ENCODE results near the gene SWT1. TPM values are rescaled to one million over a fixed set of nuclear protein-coding genes. Genes with fewer than 3 reads are reported as not detected.

Gene SWT1
- total and polyA plus RNA-seq, 3 experiments from 2014 or later, result 2.3 to 2.7 (median 2.7) TPM

DNA sequence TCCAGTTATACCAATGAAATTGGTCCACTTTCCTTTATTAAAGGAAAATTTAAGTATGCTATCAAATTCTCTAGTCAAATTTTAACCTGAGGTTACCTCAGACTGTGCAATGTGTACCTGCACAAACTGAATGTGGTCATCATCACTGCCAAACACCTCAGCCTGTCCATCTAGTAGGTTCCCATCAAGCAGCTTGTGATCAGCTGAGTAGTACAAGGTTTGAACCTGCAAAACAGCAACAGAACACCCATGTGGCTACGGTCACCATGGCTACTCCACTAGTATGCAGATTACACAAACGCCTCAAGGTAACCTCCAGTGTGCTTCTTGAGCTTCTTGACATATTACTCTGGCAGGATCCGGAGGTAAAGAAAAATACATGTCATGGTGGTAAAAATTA, 148.5 kb downstream of the SWT1 start:
- H3K9me3 ChIP-seq (ENCODE audit: low read length), result no peaks in the 10 kb centered on the region
- Mint-ChIP-seq H3K4me1 (peaks cover 15 to 23% (median 16%) of the 10 kb centered on the region in 3 donors), H3K27ac (peak overlapping the region in 4 of 8 donors; percentile 35 to 66 (median 61)), H3K27me3 (no peaks in the 10 kb centered on the region), H3K4me3 (peak overlapping the region in 1 of 7 donors; percentile 15), H3K9me3 (no peaks in the 10 kb centered on the region), H3K36me3 (peaks cover 23 to 90% (median 36%) of the 10 kb centered on the region in 3 donors)
- no peak for DNase-seq
- H3K36me3 ChIP-seq (ENCODE audit: insufficient read depth, low read length), result peaks cover 79% of the 10 kb centered on the region
- ChIA-PET CTCF (interaction anchor here (0.9 to 2.2 kb wide), 4 partner anchors 11 to 365 kb away, joined by 3 to 6 read pairs (median 3); no protein-coding TSS in a partner anchor), POLR2A (interaction anchor here (1.1 kb wide), 1 partner anchor 12 kb away, joined by 3 read pairs; the partner anchor contains the start of gene IVNS1ABP)
- no peaks in the 10 kb centered on the region for H3K27me3 ChIP-seq (ENCODE audit: insufficient read depth, low read length, poor library complexity, severe bottlenecking)
- no peaks in the 10 kb centered on the region for H3K4me1 ChIP-seq (ENCODE audit: insufficient read depth, low read length)
- H3K27ac ChIP-seq (ENCODE audit: low read depth, low read length), result no peak overlapping the region
- no peak overlapping the region for H3K4me3 ChIP-seq (ENCODE audit: low read length)

DNA sequence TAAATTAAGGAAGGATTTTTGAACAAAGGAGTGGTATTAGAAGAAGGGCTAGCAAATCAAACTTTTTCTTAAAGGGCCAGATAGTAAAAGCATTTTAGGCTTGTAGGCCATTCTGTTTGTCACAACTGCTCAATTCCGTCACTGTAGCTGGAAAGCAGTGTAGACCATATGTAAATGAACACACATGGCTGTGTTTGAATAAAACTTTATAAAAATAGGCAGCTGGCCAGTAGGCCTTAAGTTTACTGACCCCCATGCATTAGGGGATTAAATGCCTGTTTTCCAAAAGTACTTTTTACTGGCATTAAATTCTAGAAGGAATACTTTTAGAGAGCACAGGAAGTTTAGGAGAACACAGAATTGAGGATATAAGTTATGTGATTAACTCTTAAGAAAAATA, 151.2 kb downstream of the SWT1 start:
- POLR2A ChIA-PET, result no interaction called here
- peaks cover 20 to 80% (median 35%) of the 10 kb centered on the region in 3 donors for H3K36me3 Mint-ChIP-seq

DNA sequence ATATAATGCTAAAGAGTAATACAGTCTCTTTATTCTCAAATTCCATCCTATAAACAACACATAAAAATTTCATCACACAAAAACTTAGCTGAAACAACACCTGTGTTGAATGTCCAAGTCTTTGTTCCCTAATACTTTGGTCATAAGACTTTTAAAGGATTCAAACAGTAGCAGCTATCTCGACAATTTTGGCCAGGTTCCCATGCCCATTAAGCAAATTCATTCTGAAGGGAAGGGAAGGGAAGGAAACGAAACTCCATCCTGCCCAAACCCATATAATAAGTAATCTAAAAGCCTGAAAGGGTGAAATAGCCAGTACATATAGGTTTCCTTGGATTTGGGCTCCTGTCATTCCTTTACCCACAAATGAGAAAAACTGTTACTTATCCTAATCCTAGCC, 152.6 kb downstream of the SWT1 start:
- no peak overlapping the region for H3K27ac ChIP-seq (ENCODE audit: low read depth, low read length)
- no peak for DNase-seq
- H3K4me1 ChIP-seq (ENCODE audit: insufficient read depth, low read length), result peaks cover 31% of the 10 kb centered on the region
- Mint-ChIP-seq H3K4me3 (no peak overlapping the region), H3K36me3 (peaks cover 19 to 68% (median 27%) of the 10 kb centered on the region in 3 donors), H3K27me3 (no peaks in the 10 kb centered on the region), H3K27ac (no peak overlapping the region), H3K9me3 (no peaks in the 10 kb centered on the region), H3K4me1 (peaks cover 49 to 59% (median 50%) of the 10 kb centered on the region in 3 donors)
- CTCF ChIA-PET, result interaction anchor here (1.3 kb wide), 1 partner anchor 286 kb away, joined by 4 read pairs; no protein-coding TSS in a partner anchor
- no peaks in the 10 kb centered on the region for H3K27me3 ChIP-seq (ENCODE audit: insufficient read depth, low read length, poor library complexity, severe bottlenecking)
- POLR2A ChIA-PET, result no interaction called here
- no peaks in the 10 kb centered on the region for H3K9me3 ChIP-seq (ENCODE audit: low read length)
- peaks cover 52% of the 10 kb centered on the region for H3K36me3 ChIP-seq (ENCODE audit: insufficient read depth, low read length)
- no peak overlapping the region for H3K4me3 ChIP-seq (ENCODE audit: low read length)

More for the DNA sequence above, 151.2 kb downstream of the SWT1 start:
- Mint-ChIP-seq H3K27ac (peak overlapping the region in 1 of 8 donors; percentile 16), H3K4me1 (peaks cover 39 to 46% (median 41%) of the 10 kb centered on the region in 3 donors), H3K9me3 (no peaks in the 10 kb centered on the region), H3K27me3 (no peaks in the 10 kb centered on the region), H3K4me3 (peak overlapping the region in 1 of 7 donors; percentile 65)
- peaks cover 63% of the 10 kb centered on the region for H3K36me3 ChIP-seq (ENCODE audit: insufficient read depth, low read length)
- no peak for DNase-seq
- peaks cover 16% of the 10 kb centered on the region for H3K4me1 ChIP-seq (ENCODE audit: insufficient read depth, low read length)
- no peaks in the 10 kb centered on the region for H3K27me3 ChIP-seq (ENCODE audit: insufficient read depth, low read length, poor library complexity, severe bottlenecking)
- no peaks in the 10 kb centered on the region for H3K9me3 ChIP-seq (ENCODE audit: low read length)
- no peak overlapping the region for H3K4me3 ChIP-seq (ENCODE audit: low read length)
- H3K27ac ChIP-seq (ENCODE audit: low read depth, low read length), result no peak overlapping the region
- CTCF ChIA-PET, result no interaction called here

DNA sequence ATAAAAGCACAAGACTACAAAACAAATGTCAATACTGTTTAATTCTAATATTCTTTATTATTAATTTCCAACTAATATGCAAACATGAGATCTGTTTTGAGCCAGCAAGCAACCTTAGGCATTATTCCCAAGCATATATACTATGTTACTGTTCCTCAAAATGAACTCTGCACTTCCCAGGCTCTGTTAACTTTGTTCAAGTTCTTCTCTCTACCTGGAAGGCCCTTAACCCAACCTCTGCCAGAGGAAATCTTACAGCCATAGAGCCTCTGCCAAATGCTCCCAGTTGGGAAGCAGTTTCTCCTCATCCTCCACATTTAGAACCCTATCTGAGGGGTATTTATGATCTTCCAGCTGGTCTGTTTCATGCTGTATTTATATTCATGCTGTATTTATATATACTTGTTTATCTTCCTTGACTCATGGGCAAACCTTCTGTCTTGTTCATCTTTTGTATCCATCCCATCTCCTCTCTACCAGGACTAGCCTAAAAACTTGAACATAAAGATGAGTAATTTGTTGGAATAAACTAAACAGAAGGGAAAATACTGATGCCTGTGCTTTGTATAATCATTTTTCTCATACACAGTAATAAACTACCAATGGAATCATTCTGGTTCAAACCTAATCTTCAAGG, 154.7 kb downstream of the SWT1 start:
- Mint-ChIP-seq H3K4me1 (peaks cover 60 to 63% (median 62%) of the 10 kb centered on the region in 3 donors), H3K27ac (peak overlapping the region in 7 of 8 donors; percentile 2 to 38 (median 4)), H3K36me3 (peaks cover 0 to 58% (median 11%) of the 10 kb centered on the region in 3 donors), H3K4me3 (peak overlapping the region in 6 of 7 donors; percentile 0 to 71 (median 19)), H3K9me3 (no peaks in the 10 kb centered on the region), H3K27me3 (peaks cover 0 to 4% of the 10 kb centered on the region in 2 donors)
- Histone ChIP-seq H3K36me3 (ENCODE audit: insufficient read depth, low read length) (peaks cover 34% of the 10 kb centered on the region), H3K27ac (ENCODE audit: low read depth, low read length) (no peak overlapping the region), H3K27me3 (ENCODE audit: insufficient read depth, low read length, poor library complexity, severe bottlenecking) (no peaks in the 10 kb centered on the region), H3K9me3 (ENCODE audit: low read length) (no peaks in the 10 kb centered on the region), H3K4me3 (ENCODE audit: low read length) (no peak overlapping the region), H3K4me1 (ENCODE audit: insufficient read depth, low read length) (peaks cover 41% of the 10 kb centered on the region)
- CTCF ChIA-PET, result no interaction called here
- POLR2A ChIA-PET, result no interaction called here
- no peak for DNase-seq

DNA sequence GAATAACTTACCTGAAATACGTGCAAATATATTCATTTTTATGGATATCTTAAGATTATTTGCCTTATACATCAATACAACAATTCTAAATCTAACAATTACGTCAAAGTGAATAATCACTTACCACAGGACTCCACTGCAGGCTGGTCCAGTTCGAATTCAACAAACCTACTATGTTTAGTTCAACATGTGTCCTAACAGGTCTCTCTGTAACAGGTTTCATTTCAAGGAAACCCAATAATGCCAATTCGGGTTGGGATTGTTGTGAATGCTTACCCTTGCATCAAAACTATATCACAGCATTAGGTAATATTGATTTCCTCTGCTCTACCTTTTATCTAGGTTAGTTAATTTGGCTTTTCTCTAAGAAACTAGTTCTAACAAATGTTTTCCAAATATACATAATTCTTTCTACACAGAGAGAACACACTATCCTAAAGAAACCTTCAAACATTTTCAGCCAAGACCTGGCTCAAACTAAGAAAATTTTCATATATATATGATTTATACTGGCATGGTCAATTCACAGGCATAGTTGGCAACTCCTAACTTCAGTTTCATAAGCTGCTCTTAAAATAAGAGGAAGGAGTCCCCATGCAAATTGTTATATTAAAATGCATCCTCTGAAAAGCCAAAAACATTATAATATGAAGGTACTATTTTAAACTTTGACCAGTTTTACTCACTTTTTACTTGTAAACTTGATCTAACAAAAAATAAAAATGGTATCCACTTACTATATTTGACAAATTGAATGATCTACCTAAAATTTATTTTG, 155.6 kb downstream of the SWT1 start:
- no peak overlapping the region for H3K27ac ChIP-seq (ENCODE audit: low read depth, low read length)
- Mint-ChIP-seq H3K36me3 (peaks cover 0 to 57% (median 9%) of the 10 kb centered on the region in 3 donors), H3K9me3 (no peaks in the 10 kb centered on the region), H3K27ac (peak overlapping the region in 4 of 8 donors; percentile 15 to 95 (median 29)), H3K4me3 (peak overlapping the region; percentile 15 to 99 (median 94)), H3K4me1 (peaks cover 60 to 65% (median 62%) of the 10 kb centered on the region in 3 donors), H3K27me3 (peaks cover 0 to 10% of the 10 kb centered on the region in 2 donors)
- H3K4me3 ChIP-seq (ENCODE audit: low read length), result no peak overlapping the region
- DNase-seq, result no peak
- H3K36me3 ChIP-seq (ENCODE audit: insufficient read depth, low read length), result peaks cover 26% of the 10 kb centered on the region
- CTCF ChIA-PET, result interaction anchor here (1.4 to 1.7 kb wide), 2 partner anchors 358 to 368 kb away, joined by 5 to 7 read pairs; no protein-coding TSS in a partner anchor
- peaks cover 43% of the 10 kb centered on the region for H3K4me1 ChIP-seq (ENCODE audit: insufficient read depth, low read length)
- no peaks in the 10 kb centered on the region for H3K9me3 ChIP-seq (ENCODE audit: low read length)
- POLR2A ChIA-PET, result no interaction called here
- no peaks in the 10 kb centered on the region for H3K27me3 ChIP-seq (ENCODE audit: insufficient read depth, low read length, poor library complexity, severe bottlenecking)

DNA sequence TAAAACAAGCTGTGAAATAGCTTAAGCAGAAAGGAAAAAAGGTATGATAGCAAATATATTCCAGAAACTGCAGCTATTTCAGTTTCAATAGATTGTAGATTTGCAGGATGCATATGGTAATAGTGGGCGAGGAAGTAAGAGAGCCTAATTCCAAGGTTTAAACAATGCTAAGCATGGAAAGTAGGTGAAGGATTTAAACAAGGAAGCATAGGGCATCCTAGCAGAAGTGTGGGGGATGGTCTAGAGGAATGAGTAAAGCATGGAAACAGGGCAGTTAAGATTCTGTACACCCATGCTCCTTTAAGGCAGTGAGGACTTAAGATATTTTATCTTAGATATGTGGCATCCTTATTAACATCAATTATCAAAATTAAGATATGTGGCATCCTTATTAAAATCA, 157.4 kb downstream of the SWT1 start:
- Histone ChIP-seq H3K36me3 (ENCODE audit: insufficient read depth, low read length) (peaks cover 9% of the 10 kb centered on the region), H3K4me3 (ENCODE audit: low read length) (peak overlapping the region; percentile 91), H3K27me3 (ENCODE audit: insufficient read depth, low read length, poor library complexity, severe bottlenecking) (no peaks in the 10 kb centered on the region), H3K4me1 (ENCODE audit: insufficient read depth, low read length) (peaks cover 54% of the 10 kb centered on the region), H3K27ac (ENCODE audit: low read depth, low read length) (peak overlapping the region; percentile 98), H3K9me3 (ENCODE audit: low read length) (no peaks in the 10 kb centered on the region)
- Mint-ChIP-seq H3K4me1 (peaks cover 61 to 76% (median 72%) of the 10 kb centered on the region in 3 donors), H3K27me3 (peaks cover 0 to 10% of the 10 kb centered on the region in 2 donors), H3K36me3 (peaks cover 0 to 44% (median 3%) of the 10 kb centered on the region in 3 donors), H3K27ac (peak overlapping the region in 7 of 8 donors; percentile 16 to 100 (median 73)), H3K4me3 (peak overlapping the region; percentile 93 to 99 (median 98)), H3K9me3 (no peaks in the 10 kb centered on the region)
- no peak for DNase-seq
- POLR2A ChIA-PET, result no interaction called here
- CTCF ChIA-PET, result interaction anchor here (0.8 to 1.7 kb wide), 5 partner anchors 13 to 366 kb away, joined by 3 to 7 read pairs (median 5); no protein-coding TSS in a partner anchor

DNA sequence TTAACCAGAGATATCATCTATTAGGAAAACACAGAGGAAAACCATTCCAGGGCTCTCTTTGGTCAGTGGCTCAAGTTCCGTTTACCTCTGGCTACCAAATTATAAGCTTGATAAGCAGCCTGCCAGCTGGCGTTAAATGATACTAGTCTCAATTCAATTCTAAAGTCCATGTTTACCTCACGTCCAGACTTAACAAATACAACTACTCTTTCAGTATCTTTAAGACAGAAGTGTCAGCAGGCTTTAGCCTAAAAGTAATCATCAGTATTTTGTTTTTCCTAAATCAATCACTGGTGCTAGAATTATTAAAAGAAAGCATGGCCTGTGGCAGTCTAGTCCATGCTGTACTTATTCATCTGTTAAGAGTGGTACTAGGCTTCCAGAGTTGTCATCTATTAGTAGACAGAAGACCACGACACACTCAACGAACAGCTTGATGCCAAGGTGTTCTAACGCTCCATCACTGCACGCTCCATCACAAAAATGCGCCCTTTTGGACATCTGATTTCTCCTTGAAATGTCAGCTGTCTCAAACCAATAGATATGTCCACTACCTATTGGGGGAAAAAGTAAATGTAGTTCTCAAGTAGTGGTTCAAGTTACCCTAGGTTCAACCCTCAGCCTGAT, 158.6 kb downstream of the SWT1 start:
- H3K27ac Mint-ChIP-seq, result peak overlapping the region; percentile 95 to 100 (median 99)
- peaks cover 0 to 37% (median 2%) of the 10 kb centered on the region in 3 donors for H3K36me3 Mint-ChIP-seq
- ChIA-PET CTCF (interaction anchor here (0.8 to 5.0 kb wide), 11 partner anchors 10 to 365 kb away, joined by 3 to 36 read pairs (median 6); no protein-coding TSS in a partner anchor), POLR2A (interaction anchor here (1.9 to 3.1 kb wide), 5 partner anchors 35 to 365 kb away, joined by 5 to 28 read pairs (median 15); no protein-coding TSS in a partner anchor)
- Histone ChIP-seq H3K4me1 (ENCODE audit: insufficient read depth, low read length) (peaks cover 54% of the 10 kb centered on the region), H3K36me3 (ENCODE audit: insufficient read depth, low read length) (peaks cover 4% of the 10 kb centered on the region), H3K27me3 (ENCODE audit: insufficient read depth, low read length, poor library complexity, severe bottlenecking) (no peaks in the 10 kb centered on the region), H3K9me3 (ENCODE audit: low read length) (no peaks in the 10 kb centered on the region), H3K4me3 (ENCODE audit: low read length) (peak overlapping the region; percentile 91), H3K27ac (ENCODE audit: low read depth, low read length) (peak overlapping the region; percentile 98)
- H3K4me3 Mint-ChIP-seq, result peak overlapping the region; percentile 93 to 99 (median 98)
- no peaks in the 10 kb centered on the region for H3K9me3 Mint-ChIP-seq
- peaks cover 0 to 10% of the 10 kb centered on the region in 2 donors for H3K27me3 Mint-ChIP-seq
- peaks cover 61 to 72% (median 71%) of the 10 kb centered on the region in 3 donors for H3K4me1 Mint-ChIP-seq
- DNase-seq, result no peak

All from CD8-positive, alpha-beta memory T cell (primary cell).